A673 (cell line): Measurements from ENCODE around the gene MAP4. TPM values are rescaled to one million over a fixed set of nuclear protein-coding genes. Genes with fewer than 3 reads are reported as not detected.

Experiments used
- BruUV-seq: library from RNA; stranded (reverse); fragments of 400-500 nt; replicated peaks from 2 replicates; lab custom pipeline; 2021; lab: Mats Ljungman, UMichigan
- CTCF ChIA-PET: fragments of 300-600 bp; sonication (Branson Sonifier 250); formaldehyde crosslinking; loops from one replicate; lab custom pipeline; 2022; ENCODE audit warnings: antibody characterized with exemption; lab: Charles Lee
- POLR2A ChIA-PET: fragments of 300-600 bp; sonication (Branson Sonifier 250); formaldehyde crosslinking; loops from one replicate; lab custom pipeline; 2022; ENCODE audit warnings: antibody characterized with exemption; ENCODE audit not compliant: low non-redundant PET; lab: Charles Lee
- DNase-seq: peaks from one replicate; pipeline ENCODE4 v3.0.0-alpha.2; 2015; ENCODE audit warnings: low spot score
- H3K27ac ChIP-seq: fragments of 200-600 bp; sonication (generic); 2 replicates; pipeline ENCODE4 v1.5.1; 2016; ENCODE audit warnings: mixed run types, low read depth, mild to moderate bottlenecking, mixed read lengths, antibody characterized with exemption, low read length; ENCODE audit not compliant: poor library complexity, severe bottlenecking
- H3K27me3 ChIP-seq: fragments of 200-600 bp; sonication (generic); replicated peaks from 2 replicates; pipeline ENCODE4 v1.6.1; 2017; ENCODE audit warnings: mixed run types, low read depth, mild to moderate bottlenecking, mixed read lengths, antibody characterized with exemption, low read length; ENCODE audit not compliant: insufficient read depth, poor library complexity
- H3K36me3 ChIP-seq: fragments of 200-600 bp; sonication (generic); 2 replicates; pipeline ENCODE4 v1.6.1; 2016; ENCODE audit warnings: mixed run types, mild to moderate bottlenecking, mixed read lengths, antibody characterized with exemption, low read length; ENCODE audit not compliant: insufficient read depth, poor library complexity, severe bottlenecking
- H3K4me1 ChIP-seq: fragments of 200-600 bp; sonication (generic); 2 replicates; pipeline ENCODE4 v1.6.1; 2017; ENCODE audit warnings: mixed run types, mild to moderate bottlenecking, mixed read lengths, antibody characterized with exemption, low read length; ENCODE audit not compliant: insufficient read depth, poor library complexity, severe bottlenecking
- H3K4me3 ChIP-seq: fragments of 200-600 bp; sonication (generic); 2 replicates; pipeline ENCODE4 v1.5.1; 2016; ENCODE audit warnings: low read depth, mixed run types, mild to moderate bottlenecking, mixed read lengths, low read length; ENCODE audit not compliant: poor library complexity, severe bottlenecking
- H3K9me3 ChIP-seq: fragments of 200-600 bp; sonication (generic); 2 replicates; pipeline ENCODE4 v1.6.1; 2016; ENCODE audit warnings: mixed run types, low read depth, mild to moderate bottlenecking, mixed read lengths, antibody characterized with exemption, low read length; ENCODE audit not compliant: poor library complexity, severe bottlenecking
- CTCF ChIP-seq: fragments of 300-800, 200-600 bp; sonication (generic); conservative IDR thresholded peaks from 2 replicates; pipeline ENCODE4 v1.5.1; 2017; ENCODE audit warnings: low read depth, mild to moderate bottlenecking, antibody characterized with exemption, low read length, moderate library complexity, mixed read lengths
- EZH2 ChIP-seq: fragments of 200-600 bp; sonication (generic); IDR thresholded peaks from 2 replicates; pipeline ENCODE4 v1.6.1; 2017; ENCODE audit warnings: borderline replicate concordance, low read depth, mild to moderate bottlenecking, mixed read lengths, antibody characterized with exemption, low read length; ENCODE audit not compliant: poor library complexity, severe bottlenecking
- intact Hi-C: fragments of 100-400 bp; cut with micrococcal nuclease; formaldehyde crosslinking; loops from one replicate; pipeline ENCODE4 v1.10.0; 2022; ENCODE audit not compliant: unreplicated experiment
- total RNA-seq: library from RNA; stranded (reverse); gene quantifications from 2 replicates; pipeline ENCODE4 v1.2.3, GENCODE V29; 2021

MAP4 gene
- total RNA-seq, 1 experiment from 2014 or later, result 105 TPM

GRCh38 chr3:48038971-48039481 lies 22.8 kb upstream of the MAP4 start:
- Histone ChIP-seq H3K36me3 (no peaks in the 10 kb centered on the region), H3K27me3 (no peaks in the 10 kb centered on the region), H3K27ac (peak overlapping the region; percentile 37), H3K4me1 (peaks cover 15% of the 10 kb centered on the region), H3K4me3 (no peak overlapping the region), H3K9me3 (no peaks in the 10 kb centered on the region)
- intact Hi-C loops, result no loop called here
- POLR2A ChIA-PET, result no interaction called here
- BruUV-seq, result no TSS peak
- peak; percentile 11 for DNase-seq
- CTCF ChIA-PET, result no interaction called here
- no peak for TF ChIP-seq EZH2
- no peak for TF ChIP-seq CTCF

- Histone ChIP-seq H3K36me3 (no peaks in the 10 kb centered on the region), H3K27me3 (no peaks in the 10 kb centered on the region), H3K4me1 (peaks cover 4% of the 10 kb centered on the region), H3K4me3 (no peak overlapping the region), H3K27ac (no peak overlapping the region), H3K9me3 (no peaks in the 10 kb centered on the region)
- DNase-seq, result no peak
- intact Hi-C loops, result no loop called here
- no peak for TF ChIP-seq CTCF
- no peak for TF ChIP-seq EZH2
- ChIA-PET CTCF (no interaction called here), POLR2A (no interaction called here)
- BruUV-seq, result no TSS peak
Measured at GRCh38 chr3:48034000-48034516, 17.8 kb upstream of the MAP4 start.

- Histone ChIP-seq H3K36me3 (no peaks in the 10 kb centered on the region), H3K27ac (no peak overlapping the region), H3K4me3 (no peak overlapping the region), H3K27me3 (no peaks in the 10 kb centered on the region), H3K9me3 (no peaks in the 10 kb centered on the region), H3K4me1 (no peaks in the 10 kb centered on the region)
- DNase-seq, result no peak
- ChIA-PET CTCF (no interaction called here), POLR2A (no interaction called here)
- no TSS peak for BruUV-seq
- TF ChIP-seq CTCF, result no peak
- no peak for TF ChIP-seq EZH2
- intact Hi-C loops, result no loop called here
Measured at GRCh38 chr3:48030188-48030587, 14.0 kb upstream of the MAP4 start.
